Left ventricle myocardium inferior (tissue), 1 donor: ENCODE data around the gene MPP7. TPM values are rescaled to one million over a fixed set of nuclear protein-coding genes. Genes with fewer than 3 reads are reported as not detected.

Experiments
- DNase-seq: peaks from one replicate; pipeline ENCODE4 v3.0.0-alpha.2; 2020
- H3K27ac ChIP-seq: fragments of 200-600 bp; replicated peaks from 2 replicates; pipeline ENCODE4 v1.8.0; 2021
- H3K27me3 ChIP-seq: fragments of 200-600 bp; 2 replicates; pipeline ENCODE4 v1.8.0; 2021; ENCODE audit warnings: low read depth
- H3K36me3 ChIP-seq: fragments of 200-600 bp; 2 replicates; pipeline ENCODE4 v1.8.0; 2021
- H3K4me1 ChIP-seq: fragments of 200-600 bp; 2 replicates; pipeline ENCODE4 v1.8.0; 2021
- H3K4me3 ChIP-seq: fragments of 200-600 bp; 2 replicates; pipeline ENCODE4 v1.8.0; 2021; ENCODE audit warnings: mild to moderate bottlenecking, moderate library complexity
- H3K9me3 ChIP-seq: fragments of 200-600 bp; replicated peaks from 2 replicates; pipeline ENCODE4 v1.8.0; 2021
- intact Hi-C: fragments of 100-400 bp; cut with micrococcal nuclease; formaldehyde crosslinking; loops from one replicate; pipeline ENCODE4 v1.11.0; 2022
- total RNA-seq: library from RNA; stranded (reverse); fragmentation: NEBNext Ultra II Directional; extraction: Animal tissue kit (Norgen Biotek cat#: 25700); gene quantifications from one replicate; pipeline ENCODE4 v1.2.1, GENCODE V29; 2021
- TF ChIP-seq, protein P1 (sequence below): fragments of 200-600 bp; IDR thresholded peaks from 2 replicates; pipeline ENCODE4 v1.8.0; 2021; ENCODE audit warnings: antibody characterized with exemption, mild to moderate bottlenecking, borderline replicate concordance
- donor health status: DM: no; HTN: yes; CAD: no; lungs with severe emphysema.

Gene MPP7
- total RNA-seq, 1 donor from 2014 or later: 14.7 TPM

GRCh38 chr10:28282336-28282735 lies 20.5 kb downstream of the MPP7 start:
- DNase-seq: no peak
- H3K4me3 ChIP-seq: no peak overlapping the region
- no peak overlapping the region for H3K27ac ChIP-seq
- peaks cover 45% of the 10 kb centered on the region for H3K4me1 ChIP-seq
- TF ChIP-seq, protein P1, sequence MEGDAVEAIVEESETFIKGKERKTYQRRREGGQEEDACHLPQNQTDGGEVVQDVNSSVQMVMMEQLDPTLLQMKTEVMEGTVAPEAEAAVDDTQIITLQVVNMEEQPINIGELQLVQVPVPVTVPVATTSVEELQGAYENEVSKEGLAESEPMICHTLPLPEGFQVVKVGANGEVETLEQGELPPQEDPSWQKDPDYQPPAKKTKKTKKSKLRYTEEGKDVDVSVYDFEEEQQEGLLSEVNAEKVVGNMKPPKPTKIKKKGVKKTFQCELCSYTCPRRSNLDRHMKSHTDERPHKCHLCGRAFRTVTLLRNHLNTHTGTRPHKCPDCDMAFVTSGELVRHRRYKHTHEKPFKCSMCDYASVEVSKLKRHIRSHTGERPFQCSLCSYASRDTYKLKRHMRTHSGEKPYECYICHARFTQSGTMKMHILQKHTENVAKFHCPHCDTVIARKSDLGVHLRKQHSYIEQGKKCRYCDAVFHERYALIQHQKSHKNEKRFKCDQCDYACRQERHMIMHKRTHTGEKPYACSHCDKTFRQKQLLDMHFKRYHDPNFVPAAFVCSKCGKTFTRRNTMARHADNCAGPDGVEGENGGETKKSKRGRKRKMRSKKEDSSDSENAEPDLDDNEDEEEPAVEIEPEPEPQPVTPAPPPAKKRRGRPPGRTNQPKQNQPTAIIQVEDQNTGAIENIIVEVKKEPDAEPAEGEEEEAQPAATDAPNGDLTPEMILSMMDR: no peak
- intact Hi-C loops: no loop called here
- H3K27me3 ChIP-seq: no peaks in the 10 kb centered on the region
- no peaks in the 10 kb centered on the region for H3K9me3 ChIP-seq
- H3K36me3 ChIP-seq: no peaks in the 10 kb centered on the region

DNA sequence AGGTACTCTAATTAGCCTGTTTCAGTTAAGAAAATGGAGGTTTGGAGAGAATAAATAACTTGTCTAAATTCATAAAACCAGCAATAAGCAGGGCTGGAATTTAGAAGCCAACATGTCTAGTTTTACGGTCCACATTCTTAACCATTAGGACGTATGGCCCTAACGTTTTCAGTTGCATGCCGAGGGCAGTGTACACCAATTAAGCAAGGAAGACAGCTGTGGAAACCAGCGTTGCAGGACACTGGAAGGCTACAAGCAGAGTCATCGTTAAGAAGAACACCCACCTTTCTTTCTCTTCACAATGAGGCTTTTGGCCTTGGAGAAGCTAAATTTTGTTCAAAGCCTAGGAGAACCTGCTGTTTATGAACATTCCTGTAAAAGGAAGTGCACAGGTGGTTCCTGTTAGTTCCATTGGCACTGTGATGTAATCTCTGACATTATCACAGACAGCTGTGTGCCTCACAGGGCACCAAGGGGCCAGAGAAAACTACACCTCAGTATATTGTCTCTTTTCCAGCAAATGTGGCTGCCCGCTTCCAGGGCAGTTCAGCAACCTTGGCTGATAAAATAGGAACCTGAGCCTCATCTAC lies 21.0 kb downstream of the MPP7 start:
- H3K4me3 ChIP-seq: no peak overlapping the region
- H3K4me1 ChIP-seq: peaks cover 47% of the 10 kb centered on the region
- H3K9me3 ChIP-seq: no peaks in the 10 kb centered on the region
- no peak for DNase-seq
- H3K27ac ChIP-seq: no peak overlapping the region
- TF ChIP-seq, protein P1: no peak
- no peaks in the 10 kb centered on the region for H3K27me3 ChIP-seq
- no peaks in the 10 kb centered on the region for H3K36me3 ChIP-seq
- intact Hi-C loops: no loop called here

- DNase-seq: no peak
- no peaks in the 10 kb centered on the region for H3K27me3 ChIP-seq
- H3K9me3 ChIP-seq: no peaks in the 10 kb centered on the region
- intact Hi-C loops: no loop called here
- H3K4me1 ChIP-seq: peaks cover 47% of the 10 kb centered on the region
- no peak overlapping the region for H3K4me3 ChIP-seq
- H3K36me3 ChIP-seq: no peaks in the 10 kb centered on the region
- TF ChIP-seq, protein P1: no peak
- H3K27ac ChIP-seq: no peak overlapping the region
These were observed 22.2 kb downstream of the MPP7 start for GRCh38 chr10:28280652-28281051.

- H3K4me3 ChIP-seq: no peak overlapping the region
- DNase-seq: no peak
- H3K27me3 ChIP-seq: no peaks in the 10 kb centered on the region
- TF ChIP-seq, protein P1: no peak
- peak overlapping the region; percentile 52 for H3K27ac ChIP-seq
- H3K4me1 ChIP-seq: peaks cover 47% of the 10 kb centered on the region
- H3K9me3 ChIP-seq: no peaks in the 10 kb centered on the region
- intact Hi-C loops: no loop called here
- H3K36me3 ChIP-seq: no peaks in the 10 kb centered on the region
These were observed 23.0 kb downstream of the MPP7 start for GRCh38 chr10:28279878-28280277.

DNA sequence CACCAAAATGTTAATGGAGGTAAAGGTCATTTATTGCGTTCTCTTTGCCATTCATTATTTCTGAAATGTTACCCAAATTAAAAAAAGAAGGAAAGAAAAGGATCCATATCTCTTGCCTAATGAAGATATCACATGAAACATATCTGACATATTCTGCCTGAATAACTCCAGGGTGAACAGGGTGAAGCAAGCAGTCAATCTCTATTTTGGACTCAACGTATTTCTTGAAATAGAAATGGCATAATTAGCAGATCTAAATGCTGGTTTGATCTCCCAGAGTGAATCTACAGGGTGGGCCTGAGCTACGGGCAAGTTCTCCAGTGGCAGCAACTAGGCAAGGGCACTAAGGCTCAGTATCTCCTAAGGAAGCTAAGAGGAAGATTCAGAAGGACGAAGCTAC lies 24.0 kb downstream of the MPP7 start:
- Histone ChIP-seq H3K4me1 (peaks cover 38% of the 10 kb centered on the region), H3K27me3 (no peaks in the 10 kb centered on the region), H3K4me3 (no peak overlapping the region), H3K9me3 (no peaks in the 10 kb centered on the region), H3K36me3 (no peaks in the 10 kb centered on the region), H3K27ac (peak overlapping the region; percentile 52)
- no peak for DNase-seq
- intact Hi-C loops: no loop called here
- TF ChIP-seq, protein P1: no peak
